NCI-H526 treated with DMSO at 0.1 percent for 48 hours (cell line): ENCODE results near the gene DPP4.
A peak's percentile ranks its signal among the peaks of the same experiment; 100 is the strongest.

Source experiments
- DNase-seq: peaks from one replicate; lab custom pipeline; 2025; lab: John Stamatoyannopoulos, UW

DPP4 gene

GRCh38 chr2:162073888-162074631, at the start of gene DPP4:
TSS of gene DPP4 (minus strand) at chr2:162074215. CDS start at chr2:162073981, 234 bp downstream.
- peak; percentile 19 for DNase-seq

- DNase-seq, result no peak
Measured at GRCh38 chr2:162118166-162119031, 44.4 kb upstream of the DPP4 start.

GRCh38 chr2:162116352-162116751, 42.3 kb upstream of the DPP4 start:
- no peak for DNase-seq

- DNase-seq, result no peak
Measured at GRCh38 chr2:162115076-162115475, 41.1 kb upstream of the DPP4 start.

GRCh38 chr2:162114271-162114670, 40.3 kb upstream of the DPP4 start:
- no peak for DNase-seq

GRCh38 chr2:162113776-162114168, 39.8 kb upstream of the DPP4 start:
- DNase-seq, result no peak

GRCh38 chr2:162113088-162113775, 39.2 kb upstream of the DPP4 start:
- no peak for DNase-seq

GRCh38 chr2:162111958-162112850, 38.2 kb upstream of the DPP4 start:
- DNase-seq, result no peak

- DNase-seq, result no peak
Measured at GRCh38 chr2:162107361-162107901, 33.4 kb upstream of the DPP4 start.

- no peak for DNase-seq
Measured at GRCh38 chr2:162106746-162107145, 32.7 kb upstream of the DPP4 start.

- no peak for DNase-seq
Measured at GRCh38 chr2:162106146-162106551, 32.1 kb upstream of the DPP4 start.

- DNase-seq, result no peak
Measured at GRCh38 chr2:162103443-162104009, 29.5 kb upstream of the DPP4 start.

GRCh38 chr2:162100579-162100978, 26.6 kb upstream of the DPP4 start:
- no peak for DNase-seq

GRCh38 chr2:162099836-162100235, 25.8 kb upstream of the DPP4 start:
- DNase-seq, result no peak

GRCh38 chr2:162092658-162093556, 18.9 kb upstream of the DPP4 start:
- no peak for DNase-seq

GRCh38 chr2:162092008-162092390, 18.0 kb upstream of the DPP4 start:
- DNase-seq, result no peak

GRCh38 chr2:162091325-162092007, 17.5 kb upstream of the DPP4 start:
- no peak for DNase-seq

- no peak for DNase-seq
Measured at GRCh38 chr2:162090109-162090508, 16.1 kb upstream of the DPP4 start.

- no peak for DNase-seq
Measured at GRCh38 chr2:162086904-162087303, 12.9 kb upstream of the DPP4 start.
